ENCODE results near the gene KHSRP. TPM values are rescaled to one million over a fixed set of nuclear protein-coding genes. Genes with fewer than 3 reads are reported as not detected.
A peak's percentile ranks its signal among the peaks of the same experiment; 100 is the strongest.

KHSRP gene
- total RNA-seq, 6 experiments from 2014 or later = 259 to 312 (median 301) TPM

GRCh38 chr19:6394831-6395230 lies 29.8 kb downstream of the KHSRP start:
- H3K9me3 Mint-ChIP-seq = no peaks in the 10 kb centered on the region
- H3K27me3 Mint-ChIP-seq (ENCODE audit: insufficient read depth) = peaks cover 7% of the 10 kb centered on the region; the same call in 1 of the 2 replicates
- peak overlapping the region; percentile 58 for H3K27ac Mint-ChIP-seq
- H3K36me3 Mint-ChIP-seq (ENCODE audit: low read depth) = peaks cover 19% of the 10 kb centered on the region
- no peak for TF ChIP-seq CTCF (IDR thresholded peaks at IDR 0.05)
- peak overlapping the region; percentile 29; the same call in 1 of the 2 replicates for H3K4me3 Mint-ChIP-seq
- no peak for DNase-seq
- H3K4me1 Mint-ChIP-seq (ENCODE audit: low read depth) = peaks cover 17% of the 10 kb centered on the region

GRCh38 chr19:6393983-6394412 lies 30.6 kb downstream of the KHSRP start:
- no peak for TF ChIP-seq CTCF (IDR thresholded peaks at IDR 0.05)
- Mint-ChIP-seq H3K27me3 (ENCODE audit: insufficient read depth) (peaks cover 7% of the 10 kb centered on the region; the same call in 1 of the 2 replicates), H3K9me3 (no peaks in the 10 kb centered on the region), H3K27ac (peak overlapping the region; percentile 97), H3K4me3 (peak overlapping the region; percentile 96), H3K4me1 (ENCODE audit: low read depth) (peaks cover 17% of the 10 kb centered on the region), H3K36me3 (ENCODE audit: low read depth) (peaks cover 19% of the 10 kb centered on the region)
- DNase-seq = no peak

- H3K4me3 Mint-ChIP-seq = peak within 1 kb of the TSS; percentile 96
- TF ChIP-seq CTCF (IDR thresholded peaks at IDR 0.05) = peak; percentile 41; the same call in 1 of the 2 replicates
- peaks cover 17% of the 10 kb centered on the region for H3K4me1 Mint-ChIP-seq (ENCODE audit: low read depth)
- DNase-seq = peak; percentile 93
- H3K27ac Mint-ChIP-seq = peak within 1 kb of the TSS; percentile 97
- H3K27me3 Mint-ChIP-seq (ENCODE audit: insufficient read depth) = peaks cover 7% of the 10 kb centered on the region; the same call in 1 of the 2 replicates
- no peaks in the 10 kb centered on the region for H3K9me3 Mint-ChIP-seq
- H3K36me3 Mint-ChIP-seq (ENCODE audit: low read depth) = peaks cover 19% of the 10 kb centered on the region
Measured at GRCh38 chr19:6393074-6393982, 31.3 kb downstream of the KHSRP start, which contains the start of gene GTF2F1. GTF2F1 (minus strand) TSS chr19:6393164; CDS start chr19:6392995, 169 bp downstream.

- Mint-ChIP-seq H3K36me3 (ENCODE audit: low read depth) (peaks cover 19% of the 10 kb centered on the region), H3K4me1 (ENCODE audit: low read depth) (peaks cover 17% of the 10 kb centered on the region), H3K9me3 (no peaks in the 10 kb centered on the region), H3K27me3 (ENCODE audit: insufficient read depth) (peaks cover 7% of the 10 kb centered on the region; the same call in 1 of the 2 replicates), H3K4me3 (peak overlapping the region; percentile 96), H3K27ac (peak overlapping the region; percentile 97)
- TF ChIP-seq CTCF (IDR thresholded peaks at IDR 0.05) = no peak
- no peak for DNase-seq
Measured at GRCh38 chr19:6392221-6393073, 32.2 kb downstream of the KHSRP start.

GRCh38 chr19:6387372-6387771 lies 37.2 kb downstream of the KHSRP start:
- DNase-seq = no peak
- Mint-ChIP-seq H3K9me3 (no peaks in the 10 kb centered on the region), H3K4me1 (ENCODE audit: low read depth) (peaks cover 9% of the 10 kb centered on the region), H3K4me3 (no peak overlapping the region), H3K36me3 (ENCODE audit: low read depth) (peaks cover 33% of the 10 kb centered on the region), H3K27ac (no peak overlapping the region), H3K27me3 (ENCODE audit: insufficient read depth) (no peaks in the 10 kb centered on the region; the same call in 1 of the 2 replicates)
- TF ChIP-seq CTCF (IDR thresholded peaks at IDR 0.05) = no peak

Measured in HFFc6 (cell line).